ENCODE measurements around the gene CYLC2.

CYLC2 gene

GRCh38 chr9:102995033-102995432, at the start of gene CYLC2:
TSS of gene CYLC2 (plus strand) at chr9:102995333. CDS start at chr9:102995381, 48 bp downstream.
- Histone ChIP-seq H3K27ac (ENCODE audit: low read depth, low read length) (no peak within 1 kb of the TSS), H3K27me3 (ENCODE audit: control insufficient read depth, insufficient read depth, low read length) (no peaks in the 10 kb centered on the region), H3K4me3 (ENCODE audit: low read length) (no peak within 1 kb of the TSS), H3K4me1 (ENCODE audit: control insufficient read depth, insufficient read depth, low read length) (no peaks in the 10 kb centered on the region), H3K9ac (ENCODE audit: low read length) (no peak within 1 kb of the TSS), H3K36me3 (ENCODE audit: control insufficient read depth, insufficient read depth, low read length) (no peaks in the 10 kb centered on the region)

- Histone ChIP-seq H3K4me1 (ENCODE audit: control insufficient read depth, insufficient read depth, low read length) (no peaks in the 10 kb centered on the region), H3K27ac (ENCODE audit: low read depth, low read length) (no peak overlapping the region), H3K27me3 (ENCODE audit: control insufficient read depth, insufficient read depth, low read length) (no peaks in the 10 kb centered on the region), H3K9ac (ENCODE audit: low read length) (no peak overlapping the region), H3K36me3 (ENCODE audit: control insufficient read depth, insufficient read depth, low read length) (no peaks in the 10 kb centered on the region), H3K4me3 (ENCODE audit: low read length) (no peak overlapping the region)
These were observed 44.8 kb upstream of the CYLC2 start for GRCh38 chr9:102950346-102950745.

GRCh38 chr9:102966999-102967398, 28.1 kb upstream of the CYLC2 start:
- no peak overlapping the region for H3K4me3 ChIP-seq (ENCODE audit: low read length)
- H3K27ac ChIP-seq (ENCODE audit: low read depth, low read length): no peak overlapping the region
- no peaks in the 10 kb centered on the region for H3K36me3 ChIP-seq (ENCODE audit: control insufficient read depth, insufficient read depth, low read length)
- no peaks in the 10 kb centered on the region for H3K27me3 ChIP-seq (ENCODE audit: control insufficient read depth, insufficient read depth, low read length)
- no peaks in the 10 kb centered on the region for H3K4me1 ChIP-seq (ENCODE audit: control insufficient read depth, insufficient read depth, low read length)
- H3K9ac ChIP-seq (ENCODE audit: low read length): no peak overlapping the region

- H3K27me3 ChIP-seq (ENCODE audit: control insufficient read depth, insufficient read depth, low read length): no peaks in the 10 kb centered on the region
- H3K9ac ChIP-seq (ENCODE audit: low read length): no peak overlapping the region
- H3K4me3 ChIP-seq (ENCODE audit: low read length): no peak overlapping the region
- no peaks in the 10 kb centered on the region for H3K4me1 ChIP-seq (ENCODE audit: control insufficient read depth, insufficient read depth, low read length)
- H3K27ac ChIP-seq (ENCODE audit: low read depth, low read length): no peak overlapping the region
- H3K36me3 ChIP-seq (ENCODE audit: control insufficient read depth, insufficient read depth, low read length): no peaks in the 10 kb centered on the region
These were observed 27.2 kb upstream of the CYLC2 start for GRCh38 chr9:102967979-102968378.

GRCh38 chr9:102972780-102973179, 22.4 kb upstream of the CYLC2 start:
- H3K27ac ChIP-seq (ENCODE audit: low read depth, low read length): no peak overlapping the region
- no peaks in the 10 kb centered on the region for H3K27me3 ChIP-seq (ENCODE audit: control insufficient read depth, insufficient read depth, low read length)
- H3K4me1 ChIP-seq (ENCODE audit: control insufficient read depth, insufficient read depth, low read length): no peaks in the 10 kb centered on the region
- H3K9ac ChIP-seq (ENCODE audit: low read length): no peak overlapping the region
- H3K36me3 ChIP-seq (ENCODE audit: control insufficient read depth, insufficient read depth, low read length): no peaks in the 10 kb centered on the region
- no peak overlapping the region for H3K4me3 ChIP-seq (ENCODE audit: low read length)

GRCh38 chr9:102974530-102974929, 20.6 kb upstream of the CYLC2 start:
- H3K36me3 ChIP-seq (ENCODE audit: control insufficient read depth, insufficient read depth, low read length): no peaks in the 10 kb centered on the region

GRCh38 chr9:102975251-102975650, 19.9 kb upstream of the CYLC2 start:
- Histone ChIP-seq H3K36me3 (ENCODE audit: control insufficient read depth, insufficient read depth, low read length) (no peaks in the 10 kb centered on the region), H3K4me1 (ENCODE audit: control insufficient read depth, insufficient read depth, low read length) (no peaks in the 10 kb centered on the region), H3K27ac (ENCODE audit: low read depth, low read length) (no peak overlapping the region), H3K4me3 (ENCODE audit: low read length) (no peak overlapping the region), H3K9ac (ENCODE audit: low read length) (no peak overlapping the region), H3K27me3 (ENCODE audit: control insufficient read depth, insufficient read depth, low read length) (no peaks in the 10 kb centered on the region)

More at GRCh38 chr9:102974530-102974929, 20.6 kb upstream of the CYLC2 start:
- Histone ChIP-seq H3K27ac (ENCODE audit: low read depth, low read length) (no peak overlapping the region), H3K9ac (ENCODE audit: low read length) (no peak overlapping the region), H3K27me3 (ENCODE audit: control insufficient read depth, insufficient read depth, low read length) (no peaks in the 10 kb centered on the region), H3K4me3 (ENCODE audit: low read length) (no peak overlapping the region), H3K4me1 (ENCODE audit: control insufficient read depth, insufficient read depth, low read length) (no peaks in the 10 kb centered on the region)

GRCh38 chr9:102985162-102985895, 9.8 kb upstream of the CYLC2 start:
- no peaks in the 10 kb centered on the region for H3K27me3 ChIP-seq (ENCODE audit: control insufficient read depth, insufficient read depth, low read length)
- no peaks in the 10 kb centered on the region for H3K36me3 ChIP-seq (ENCODE audit: control insufficient read depth, insufficient read depth, low read length)

GRCh38 chr9:102986425-102986824, 8.7 kb upstream of the CYLC2 start:
- no peak overlapping the region for H3K4me3 ChIP-seq (ENCODE audit: low read length)

More at GRCh38 chr9:102985162-102985895, 9.8 kb upstream of the CYLC2 start:
- Histone ChIP-seq H3K27ac (ENCODE audit: low read depth, low read length) (no peak overlapping the region), H3K9ac (ENCODE audit: low read length) (no peak overlapping the region), H3K4me1 (ENCODE audit: control insufficient read depth, insufficient read depth, low read length) (no peaks in the 10 kb centered on the region), H3K4me3 (ENCODE audit: low read length) (no peak overlapping the region)

GRCh38 chr9:103003689-103004088, 8.6 kb downstream of the CYLC2 start:
- no peaks in the 10 kb centered on the region for H3K36me3 ChIP-seq (ENCODE audit: control insufficient read depth, insufficient read depth, low read length)

More at GRCh38 chr9:102986425-102986824, 8.7 kb upstream of the CYLC2 start:
- Histone ChIP-seq H3K4me1 (ENCODE audit: control insufficient read depth, insufficient read depth, low read length) (no peaks in the 10 kb centered on the region), H3K27ac (ENCODE audit: low read depth, low read length) (no peak overlapping the region), H3K36me3 (ENCODE audit: control insufficient read depth, insufficient read depth, low read length) (no peaks in the 10 kb centered on the region), H3K9ac (ENCODE audit: low read length) (no peak overlapping the region), H3K27me3 (ENCODE audit: control insufficient read depth, insufficient read depth, low read length) (no peaks in the 10 kb centered on the region)

GRCh38 chr9:103014242-103014641, 19.1 kb downstream of the CYLC2 start:
- Histone ChIP-seq H3K9ac (ENCODE audit: low read length) (no peak overlapping the region), H3K27ac (ENCODE audit: low read depth, low read length) (no peak overlapping the region), H3K4me3 (ENCODE audit: low read length) (no peak overlapping the region), H3K4me1 (ENCODE audit: control insufficient read depth, insufficient read depth, low read length) (no peaks in the 10 kb centered on the region), H3K27me3 (ENCODE audit: control insufficient read depth, insufficient read depth, low read length) (no peaks in the 10 kb centered on the region), H3K36me3 (ENCODE audit: control insufficient read depth, insufficient read depth, low read length) (no peaks in the 10 kb centered on the region)

More at GRCh38 chr9:103003689-103004088, 8.6 kb downstream of the CYLC2 start:
- H3K4me3 ChIP-seq (ENCODE audit: low read length): no peak overlapping the region
- H3K27ac ChIP-seq (ENCODE audit: low read depth, low read length): no peak overlapping the region
- H3K4me1 ChIP-seq (ENCODE audit: control insufficient read depth, insufficient read depth, low read length): no peaks in the 10 kb centered on the region
- no peaks in the 10 kb centered on the region for H3K27me3 ChIP-seq (ENCODE audit: control insufficient read depth, insufficient read depth, low read length)
- no peak overlapping the region for H3K9ac ChIP-seq (ENCODE audit: low read length)

- Histone ChIP-seq H3K36me3 (ENCODE audit: control insufficient read depth, insufficient read depth, low read length) (no peaks in the 10 kb centered on the region), H3K9ac (ENCODE audit: low read length) (no peak overlapping the region), H3K27ac (ENCODE audit: low read depth, low read length) (no peak overlapping the region), H3K4me1 (ENCODE audit: control insufficient read depth, insufficient read depth, low read length) (no peaks in the 10 kb centered on the region), H3K4me3 (ENCODE audit: low read length) (no peak overlapping the region), H3K27me3 (ENCODE audit: control insufficient read depth, insufficient read depth, low read length) (no peaks in the 10 kb centered on the region)
These were observed 30.7 kb downstream of the CYLC2 start for GRCh38 chr9:103025796-103026195.
